ENCODE measurements around the gene NAGPA.

NAGPA gene

DNA sequence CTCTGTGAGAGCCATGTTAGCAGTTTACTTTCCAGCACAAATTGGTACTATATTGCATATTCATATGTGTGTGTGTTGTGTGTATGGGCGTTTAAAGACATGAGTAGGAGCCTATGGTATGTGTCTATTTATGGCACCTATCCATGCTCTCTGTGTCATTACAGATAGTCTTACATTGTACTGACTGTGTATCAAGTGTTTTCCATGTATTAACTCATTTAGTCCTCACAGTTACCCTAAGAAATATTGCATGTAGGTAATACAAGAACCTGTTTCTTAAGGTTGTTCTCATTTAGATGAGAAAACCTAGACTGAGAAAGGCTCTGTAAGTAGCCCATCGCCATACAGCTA lies 39.5 kb upstream of the NAGPA start:
- no peak for DNase-seq
- Histone ChIP-seq H3K27ac (no peak overlapping the region), H3K4me3 (no peak overlapping the region), H3K36me3 (peaks cover 17 to 32% (median 31%) of the 10 kb centered on the region in 3 donors), H3K4me1 (peaks cover 0 to 17% (median 6%) of the 10 kb centered on the region in 4 donors), H3K27me3 (no peaks in the 10 kb centered on the region), H3K9me3 (no peaks in the 10 kb centered on the region)
- TF ChIP-seq, protein P1, sequence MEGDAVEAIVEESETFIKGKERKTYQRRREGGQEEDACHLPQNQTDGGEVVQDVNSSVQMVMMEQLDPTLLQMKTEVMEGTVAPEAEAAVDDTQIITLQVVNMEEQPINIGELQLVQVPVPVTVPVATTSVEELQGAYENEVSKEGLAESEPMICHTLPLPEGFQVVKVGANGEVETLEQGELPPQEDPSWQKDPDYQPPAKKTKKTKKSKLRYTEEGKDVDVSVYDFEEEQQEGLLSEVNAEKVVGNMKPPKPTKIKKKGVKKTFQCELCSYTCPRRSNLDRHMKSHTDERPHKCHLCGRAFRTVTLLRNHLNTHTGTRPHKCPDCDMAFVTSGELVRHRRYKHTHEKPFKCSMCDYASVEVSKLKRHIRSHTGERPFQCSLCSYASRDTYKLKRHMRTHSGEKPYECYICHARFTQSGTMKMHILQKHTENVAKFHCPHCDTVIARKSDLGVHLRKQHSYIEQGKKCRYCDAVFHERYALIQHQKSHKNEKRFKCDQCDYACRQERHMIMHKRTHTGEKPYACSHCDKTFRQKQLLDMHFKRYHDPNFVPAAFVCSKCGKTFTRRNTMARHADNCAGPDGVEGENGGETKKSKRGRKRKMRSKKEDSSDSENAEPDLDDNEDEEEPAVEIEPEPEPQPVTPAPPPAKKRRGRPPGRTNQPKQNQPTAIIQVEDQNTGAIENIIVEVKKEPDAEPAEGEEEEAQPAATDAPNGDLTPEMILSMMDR (IDR thresholded peaks at IDR 0.05) = no peak
- intact Hi-C loops (cut with DNase I; ENCODE audit: low total_unique reads) = loop anchor here (10.0 kb wide), 1 partner anchor 108 kb away; no protein-coding TSS in a partner anchor

DNA sequence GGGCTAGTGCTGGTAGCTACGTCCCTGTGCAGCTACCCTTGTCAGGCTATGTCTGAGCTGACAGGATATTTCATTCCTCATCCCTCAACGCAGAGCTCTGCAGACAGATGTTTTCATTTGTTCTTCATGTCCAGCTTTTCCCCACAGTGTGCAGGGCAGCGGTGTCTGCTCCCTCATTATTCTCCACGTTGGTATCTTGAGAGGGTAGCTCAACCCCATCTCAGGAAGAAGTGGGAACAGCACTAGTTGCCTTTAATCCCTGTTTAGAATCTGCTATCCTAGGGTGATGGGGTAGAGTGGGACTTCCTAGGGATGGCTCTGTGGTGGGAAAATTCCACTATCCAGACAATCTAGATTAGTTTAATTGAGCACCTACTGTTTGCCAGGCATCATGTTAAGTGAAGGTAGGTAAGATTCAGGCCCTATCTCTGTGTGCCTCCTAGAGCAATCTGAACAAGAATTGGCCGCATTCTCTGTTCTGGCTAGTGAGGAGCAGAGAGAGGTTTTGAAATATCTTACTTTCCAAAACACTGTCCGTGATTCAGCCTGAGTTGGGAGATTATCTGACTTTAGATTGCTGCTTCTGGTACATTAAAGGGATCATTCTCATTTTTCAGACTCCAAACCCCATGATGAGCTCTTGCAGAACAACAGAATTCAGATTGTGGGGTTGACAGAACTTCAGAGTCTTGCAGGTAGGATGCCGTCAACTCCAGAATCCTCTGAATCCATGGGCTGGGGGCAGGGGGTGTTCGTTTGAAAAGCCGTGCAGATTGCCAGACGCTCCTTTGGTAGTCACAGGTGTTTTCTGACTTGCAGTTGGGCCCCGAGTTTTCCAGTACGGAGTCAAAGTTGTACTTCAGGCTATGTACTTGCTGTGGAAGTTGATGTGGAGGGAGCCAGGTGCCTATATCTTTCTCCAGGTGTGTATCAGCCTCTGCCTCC lies 38.9 kb upstream of the NAGPA start:
- Histone ChIP-seq H3K36me3 (peaks cover 14 to 26% (median 24%) of the 10 kb centered on the region in 3 donors), H3K4me3 (peak overlapping the region; percentile 67 to 85), H3K27me3 (no peaks in the 10 kb centered on the region), H3K4me1 (peaks cover 0 to 17% (median 6%) of the 10 kb centered on the region in 4 donors), H3K9me3 (no peaks in the 10 kb centered on the region), H3K27ac (peak overlapping the region; percentile 81 to 83)
- DNase-seq = no peak
- intact Hi-C loops (cut with DNase I; ENCODE audit: low total_unique reads) = loop anchor here (10.0 kb wide), 1 partner anchor 108 kb away; no protein-coding TSS in a partner anchor
- TF ChIP-seq, protein P1 (IDR thresholded peaks at IDR 0.05) = no peak

- Histone ChIP-seq H3K27ac (peak within 1 kb of the TSS; percentile 81 to 83), H3K27me3 (no peaks in the 10 kb centered on the region), H3K4me1 (peaks cover 0 to 17% (median 6%) of the 10 kb centered on the region in 4 donors), H3K36me3 (peaks cover 8 to 19% (median 16%) of the 10 kb centered on the region in 3 donors), H3K9me3 (no peaks in the 10 kb centered on the region), H3K4me3 (peak within 1 kb of the TSS; percentile 67 to 85)
- intact Hi-C loops (cut with DNase I; ENCODE audit: low total_unique reads) = loop anchor here (10.0 kb wide), 1 partner anchor 107 kb away; no protein-coding TSS in a partner anchor
- peak; percentile 89 to 93 for DNase-seq
- TF ChIP-seq, protein P1 (IDR thresholded peaks at IDR 0.05) = no peak
Measured at GRCh38 chr16:5071681-5072333, 38.1 kb upstream of the NAGPA start, which contains the start of gene ALG1. Gene ALG1 (plus strand): TSS chr16:5071843. CDS start chr16:5071850, 7 bp downstream.

DNA sequence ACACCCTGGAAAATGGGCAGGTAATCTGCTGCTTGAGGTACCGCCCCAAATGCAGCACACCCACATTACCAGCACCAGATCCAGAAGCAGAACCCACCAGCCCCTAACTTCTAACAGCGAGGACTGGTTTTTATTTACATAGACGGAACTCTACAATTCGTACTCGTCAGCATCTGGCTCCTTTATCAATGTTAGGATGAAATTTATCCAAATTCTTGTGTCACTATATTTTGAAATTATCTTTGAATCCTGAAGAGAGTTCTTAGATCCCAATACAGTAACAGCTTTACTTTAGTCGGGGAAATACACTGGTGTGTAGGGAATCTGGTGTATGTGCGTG lies 37.6 kb upstream of the NAGPA start:
- peak overlapping the region; percentile 81 to 83 for H3K27ac ChIP-seq
- no peaks in the 10 kb centered on the region for H3K9me3 ChIP-seq
- intact Hi-C loops (cut with DNase I; ENCODE audit: low total_unique reads) = loop anchor here (10.0 kb wide), 1 partner anchor 107 kb away; no protein-coding TSS in a partner anchor
- TF ChIP-seq, protein P1 (IDR thresholded peaks at IDR 0.05) = no peak
- peaks cover 0 to 17% (median 6%) of the 10 kb centered on the region in 4 donors for H3K4me1 ChIP-seq
- H3K27me3 ChIP-seq = no peaks in the 10 kb centered on the region
- peak overlapping the region; percentile 67 to 85 for H3K4me3 ChIP-seq
- H3K36me3 ChIP-seq = peaks cover 8 to 14% (median 11%) of the 10 kb centered on the region in 3 donors
- no peak for DNase-seq

DNA sequence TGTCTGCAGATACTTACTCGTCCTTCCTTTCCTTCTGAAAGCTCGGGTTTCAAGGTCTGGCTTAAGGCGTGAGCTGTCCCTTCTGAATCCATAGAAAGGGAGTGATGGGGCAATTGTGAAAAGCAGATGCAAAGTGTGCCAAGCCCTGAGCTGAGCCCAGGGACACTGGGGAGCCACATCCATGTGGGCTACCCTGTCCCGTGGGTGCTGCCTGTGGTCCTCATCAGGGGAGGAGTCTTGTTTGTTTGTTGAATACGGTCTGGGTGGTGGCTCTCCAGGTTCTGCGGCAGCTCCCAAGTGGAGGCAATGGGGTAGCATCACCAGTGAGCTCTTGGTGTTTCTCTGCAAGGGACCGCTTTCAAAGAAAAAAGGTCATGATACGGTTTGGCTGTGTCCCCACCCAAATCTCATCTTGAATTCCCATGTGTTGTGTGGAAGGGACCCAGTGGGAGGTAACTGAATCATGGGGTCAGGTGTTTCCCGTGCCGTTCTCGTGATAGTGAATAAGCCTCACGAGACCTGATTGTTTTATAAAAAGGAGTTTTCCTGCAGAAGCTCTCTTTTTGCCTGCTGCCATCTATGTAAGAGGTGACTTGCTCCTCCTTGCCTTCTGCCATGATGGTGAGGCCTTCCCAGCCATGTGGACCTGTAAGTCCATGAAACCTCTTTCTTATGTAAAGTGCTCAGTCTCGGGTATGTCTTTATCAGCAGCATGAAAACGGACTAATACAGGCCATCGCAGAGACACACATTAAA lies 36.9 kb upstream of the NAGPA start:
- peaks cover 0 to 17% (median 6%) of the 10 kb centered on the region in 4 donors for H3K4me1 ChIP-seq
- H3K9me3 ChIP-seq = no peaks in the 10 kb centered on the region
- no peaks in the 10 kb centered on the region for H3K27me3 ChIP-seq
- H3K36me3 ChIP-seq = peaks cover 2 to 7% (median 4%) of the 10 kb centered on the region in 3 donors
- peak overlapping the region; percentile 81 to 83 for H3K27ac ChIP-seq
- H3K4me3 ChIP-seq = no peak overlapping the region
- intact Hi-C loops (cut with DNase I; ENCODE audit: low total_unique reads) = loop anchor here (10.0 kb wide), 1 partner anchor 106 kb away; no protein-coding TSS in a partner anchor
- TF ChIP-seq, protein P1 (IDR thresholded peaks at IDR 0.05) = no peak
- DNase-seq = no peak

Measured in tibial artery (tissue), 4 donors.